ENCODE data around the gene LRWD1. TPM values are rescaled to one million over a fixed set of nuclear protein-coding genes. Genes with fewer than 3 reads are reported as not detected.
"Not testable (repeated sequence)": the region's sequence is repeated elsewhere in the genome, so short reads cannot be mapped to it uniquely, and the experiment has no call there.

LRWD1 gene
- total RNA-seq, 4 donors from 2014 or later, result 7.5 to 24.4 (median 12.3) TPM

GRCh38 chr7:102497308-102497707 is 32.5 kb downstream of the LRWD1 start:
- H3K36me3 ChIP-seq, H3K27ac ChIP-seq, H3K9me3 ChIP-seq, H3K27me3 ChIP-seq, ATAC-seq, H3K4me1 ChIP-seq, H3K4me3 ChIP-seq: not testable (repeated sequence)
- no CpG with 5 or more reads among the region's 5 CpGs for WGBS, 2 donors (ENCODE audit: low coverage in 1 of 2)

- H3K9me3 ChIP-seq, H3K27me3 ChIP-seq, H3K36me3 ChIP-seq, ATAC-seq, H3K4me3 ChIP-seq, H3K27ac ChIP-seq, H3K4me1 ChIP-seq: not testable (repeated sequence)
- no CpG with 5 or more reads among the region's 16 CpGs for WGBS, 2 donors (ENCODE audit: low coverage in 1 of 2)
Measured at GRCh38 chr7:102498321-102498720, 33.5 kb downstream of the LRWD1 start.

GRCh38 chr7:102503141-102503540 is 38.4 kb downstream of the LRWD1 start:
- not testable (repeated sequence) for H3K9me3 ChIP-seq, H3K36me3 ChIP-seq, H3K4me3 ChIP-seq, H3K27ac ChIP-seq, H3K27me3 ChIP-seq, H3K4me1 ChIP-seq, ATAC-seq
- no CpG with 5 or more reads among the region's 12 CpGs for WGBS, 2 donors (ENCODE audit: low coverage in 1 of 2)

GRCh38 chr7:102505298-102506185 is 40.8 kb downstream of the LRWD1 start:
- H3K9me3 ChIP-seq, H3K27me3 ChIP-seq, ATAC-seq, H3K27ac ChIP-seq, H3K4me1 ChIP-seq, H3K36me3 ChIP-seq, H3K4me3 ChIP-seq: not testable (repeated sequence)
- WGBS, 2 donors (ENCODE audit: low coverage in 1 of 2), result no CpG with 5 or more reads among the region's 24 CpGs

GRCh38 chr7:102507410-102508088 is 42.8 kb downstream of the LRWD1 start:
- not testable (repeated sequence) for H3K4me3 ChIP-seq, H3K27me3 ChIP-seq, H3K27ac ChIP-seq, H3K36me3 ChIP-seq, ATAC-seq, H3K9me3 ChIP-seq, H3K4me1 ChIP-seq
- no CpG with 5 or more reads among the region's 8 CpGs for WGBS, 2 donors (ENCODE audit: low coverage in 1 of 2)

GRCh38 chr7:102510575-102510974 is 45.8 kb downstream of the LRWD1 start:
- no CpG with 5 or more reads among the region's 8 CpGs for WGBS, 2 donors (ENCODE audit: low coverage in 1 of 2)
- H3K36me3 ChIP-seq, ATAC-seq, H3K27me3 ChIP-seq, H3K4me3 ChIP-seq, H3K27ac ChIP-seq, H3K4me1 ChIP-seq, H3K9me3 ChIP-seq: not testable (repeated sequence)

GRCh38 chr7:102511860-102512522 is 47.2 kb downstream of the LRWD1 start:
- not testable (repeated sequence) for H3K27ac ChIP-seq, H3K36me3 ChIP-seq, H3K4me1 ChIP-seq, H3K9me3 ChIP-seq, H3K27me3 ChIP-seq, H3K4me3 ChIP-seq
- peak; percentile 74 for ATAC-seq
- WGBS, 2 donors (ENCODE audit: low coverage in 1 of 2), result no CpG with 5 or more reads among the region's 30 CpGs

- ATAC-seq, result peak; percentile 27
- Histone ChIP-seq H3K27ac (peak overlapping the region; percentile 81 to 85 (median 84)), H3K4me3 (peak overlapping the region; percentile 18 to 39)
- not testable (repeated sequence) for H3K36me3 ChIP-seq, H3K9me3 ChIP-seq, H3K27me3 ChIP-seq, H3K4me1 ChIP-seq
- 0% methylated on average over 1 of the region's 5 CpGs; no CpG with 5 or more reads in 1 of the 2 donors for WGBS, 2 donors (ENCODE audit: low coverage in 1 of 2)
Measured at GRCh38 chr7:102512642-102513221, 47.9 kb downstream of the LRWD1 start.

- not testable (repeated sequence) for ATAC-seq, H3K9me3 ChIP-seq, H3K36me3 ChIP-seq, H3K4me3 ChIP-seq, H3K4me1 ChIP-seq, H3K27me3 ChIP-seq
- WGBS, 2 donors (ENCODE audit: low coverage in 1 of 2), result no CpG with 5 or more reads among the region's 15 CpGs
- peak overlapping the region in 1 of 4 donors; percentile 37 for H3K27ac ChIP-seq
Measured at GRCh38 chr7:102514881-102515721, 50.3 kb downstream of the LRWD1 start.

- not testable (repeated sequence) for H3K9me3 ChIP-seq, H3K27ac ChIP-seq, ATAC-seq, H3K4me3 ChIP-seq, H3K27me3 ChIP-seq, H3K36me3 ChIP-seq, H3K4me1 ChIP-seq
- WGBS, 2 donors (ENCODE audit: low coverage in 1 of 2), result no CpG with 5 or more reads among the region's 3 CpGs
Measured at GRCh38 chr7:102515889-102516288, 51.1 kb downstream of the LRWD1 start.

GRCh38 chr7:102516951-102517350 is 52.2 kb downstream of the LRWD1 start:
- not testable (repeated sequence) for H3K9me3 ChIP-seq, H3K4me1 ChIP-seq, ATAC-seq, H3K4me3 ChIP-seq, H3K27ac ChIP-seq, H3K36me3 ChIP-seq, H3K27me3 ChIP-seq
- no CpG with 5 or more reads among the region's 10 CpGs for WGBS, 2 donors (ENCODE audit: low coverage in 1 of 2)

- not testable (repeated sequence) for H3K27me3 ChIP-seq, H3K9me3 ChIP-seq, H3K4me1 ChIP-seq, H3K36me3 ChIP-seq, H3K27ac ChIP-seq
- H3K4me3 ChIP-seq, result peak within 1 kb of the TSS in 1 of 2 donors; percentile 43
- peak; percentile 97 for ATAC-seq
- WGBS, 2 donors (ENCODE audit: low coverage in 1 of 2), result no CpG with 5 or more reads among the region's 61 CpGs
Measured at GRCh38 chr7:102517550-102518147, 52.9 kb downstream of the LRWD1 start, which contains the start of gene RASA4B. Gene RASA4B (minus strand): TSS chr7:102517777. CDS start chr7:102517710, 67 bp downstream.

Measured in gastroesophageal sphincter (tissue), 4 donors.